Karpas-422 (cell line): ENCODE results near the gene LRRFIP2. TPM values are rescaled to one million over a fixed set of nuclear protein-coding genes. Genes with fewer than 3 reads are reported as not detected.

Experiments
- DNase-seq: peaks from one replicate; pipeline ENCODE4 v3.0.0-alpha.2; 2015
- H2AFZ ChIP-seq: fragments of 200-600 bp; sonication (generic); 2 replicates; pipeline ENCODE4 v1.6.1; 2014; ENCODE audit warnings: antibody characterized with exemption, low read length, mixed read lengths
- H3K27ac ChIP-seq: fragments of 200-600 bp; sonication (generic); 2 replicates; pipeline ENCODE4 v1.5.1; 2014; ENCODE audit warnings: mild to moderate bottlenecking, low read length, moderate library complexity
- H3K27me3 ChIP-seq: fragments of 200-600 bp; sonication (generic); 2 replicates; pipeline ENCODE4 v1.6.1; 2014; ENCODE audit warnings: low read length, mixed read lengths
- H3K36me3 ChIP-seq: fragments of 200-600 bp; sonication (generic); 2 replicates; pipeline ENCODE4 v1.6.1; 2014; ENCODE audit warnings: low read length, mixed read lengths; ENCODE audit not compliant: insufficient read depth
- H3K4me1 ChIP-seq: fragments of 200-600 bp; sonication (generic); 2 replicates; pipeline ENCODE4 v1.6.1; 2014; ENCODE audit warnings: mild to moderate bottlenecking, low read length, mixed read lengths
- H3K4me2 ChIP-seq: fragments of 200-600 bp; sonication (generic); 2 replicates; pipeline ENCODE4 v1.6.1; 2014; ENCODE audit warnings: low read length, low read depth, mild to moderate bottlenecking; ENCODE audit not compliant: poor library complexity, severe bottlenecking
- H3K4me3 ChIP-seq: fragments of 200-600 bp; sonication (generic); 2 replicates; pipeline ENCODE4 v1.5.1; 2014; ENCODE audit warnings: mild to moderate bottlenecking, antibody characterized with exemption, low read length, mixed read lengths
- H3K79me2 ChIP-seq: fragments of 200-600 bp; sonication (generic); 2 replicates; pipeline ENCODE4 v1.6.1; 2014; ENCODE audit warnings: mild to moderate bottlenecking, low read length, mixed read lengths
- H3K9ac ChIP-seq: fragments of 200-600 bp; sonication (generic); 2 replicates; pipeline ENCODE4 v1.6.0; 2014; ENCODE audit warnings: low read length
- H3K9me2 ChIP-seq: fragments of 200-600 bp; sonication (generic), shearing (Covaris generic); replicated peaks from 2 replicates; pipeline ENCODE4 v1.6.0; 2014; ENCODE audit warnings: mild to moderate bottlenecking, low read length, moderate library complexity; ENCODE audit not compliant: insufficient read depth
- H3K9me3 ChIP-seq: fragments of 300-700, 200-600 bp; sonication (generic); 2 replicates; pipeline ENCODE4 v1.6.1; 2014; ENCODE audit warnings: low read length, mixed read lengths
- H4K20me1 ChIP-seq: fragments of 200-600 bp; sonication (generic); 2 replicates; pipeline ENCODE4 v1.6.1; 2014; ENCODE audit warnings: mild to moderate bottlenecking, antibody characterized with exemption, low read length, low read depth; ENCODE audit not compliant: insufficient read depth
- total RNA-seq: library from RNA; depleted of rRNA; stranded (reverse); fragments of >200 nt; shearing (Covaris generic); gene quantifications from 2 replicates; pipeline ENCODE4 v1.2.3, GENCODE V29; 2014; ENCODE audit warnings: low replicate concordance

LRRFIP2 gene
- total RNA-seq, 1 experiment from 2014 or later, result 45.5 TPM

- DNase-seq, result no peak
- Histone ChIP-seq H3K4me3 (no peak overlapping the region), H3K36me3 (no peaks in the 10 kb centered on the region), H4K20me1 (no peaks in the 10 kb centered on the region), H3K27ac (no peak overlapping the region), H2AFZ (0 out of 2 replicates have a peak overlapping the region, but pooled peaks have one; percentile 2), H3K9me2 (no peaks in the 10 kb centered on the region), H3K79me2 (peaks cover 4% of the 10 kb centered on the region; the same call in 1 of the 2 replicates), H3K4me2 (no peak overlapping the region), H3K9ac (no peak overlapping the region), H3K9me3 (no peaks in the 10 kb centered on the region), H3K4me1 (peaks cover 11% of the 10 kb centered on the region; the same call in 1 of the 2 replicates), H3K27me3 (no peaks in the 10 kb centered on the region)
These were observed 71.1 kb downstream of the LRRFIP2 start for GRCh38 chr3:37103103-37103808.

GRCh38 chr3:37100411-37100810 lies 74.0 kb downstream of the LRRFIP2 start:
- Histone ChIP-seq H3K9me2 (no peaks in the 10 kb centered on the region), H3K27me3 (no peaks in the 10 kb centered on the region), H3K27ac (no peak overlapping the region), H3K4me3 (no peak overlapping the region), H3K4me2 (no peak overlapping the region), H3K9ac (no peak overlapping the region), H3K9me3 (no peaks in the 10 kb centered on the region), H3K4me1 (peaks cover 11% of the 10 kb centered on the region; the same call in 1 of the 2 replicates), H2AFZ (no peak overlapping the region), H3K79me2 (peaks cover 8% of the 10 kb centered on the region; the same call in 1 of the 2 replicates), H3K36me3 (no peaks in the 10 kb centered on the region), H4K20me1 (no peaks in the 10 kb centered on the region)
- DNase-seq, result no peak

- H3K79me2 ChIP-seq, result peaks cover 8% of the 10 kb centered on the region; the same call in 1 of the 2 replicates
These were observed 74.9 kb downstream of the LRRFIP2 start for GRCh38 chr3:37099469-37099868.

GRCh38 chr3:37098884-37099283 lies 75.5 kb downstream of the LRRFIP2 start:
- H3K9me2 ChIP-seq, result no peaks in the 10 kb centered on the region
- no peak for DNase-seq
- no peaks in the 10 kb centered on the region for H3K9me3 ChIP-seq
- H3K27ac ChIP-seq, result no peak overlapping the region
- H3K79me2 ChIP-seq, result 0 out of 2 replicates have a peak, but pooled peaks cover 3% of the 10 kb centered on the region
- no peak overlapping the region for H3K4me2 ChIP-seq
- H3K9ac ChIP-seq, result no peak overlapping the region
- H3K27me3 ChIP-seq, result no peaks in the 10 kb centered on the region
- no peak overlapping the region for H2AFZ ChIP-seq
- H3K4me3 ChIP-seq, result no peak overlapping the region
- no peaks in the 10 kb centered on the region for H3K36me3 ChIP-seq
- H3K4me1 ChIP-seq, result peaks cover 3% of the 10 kb centered on the region; the same call in 1 of the 2 replicates
- no peaks in the 10 kb centered on the region for H4K20me1 ChIP-seq

More at GRCh38 chr3:37099469-37099868, 74.9 kb downstream of the LRRFIP2 start:
- H3K4me3 ChIP-seq, result no peak overlapping the region
- no peaks in the 10 kb centered on the region for H4K20me1 ChIP-seq
- H2AFZ ChIP-seq, result no peak overlapping the region
- H3K9me3 ChIP-seq, result no peaks in the 10 kb centered on the region
- peaks cover 3% of the 10 kb centered on the region; the same call in 1 of the 2 replicates for H3K4me1 ChIP-seq
- no peak overlapping the region for H3K27ac ChIP-seq
- H3K27me3 ChIP-seq, result no peaks in the 10 kb centered on the region
- no peaks in the 10 kb centered on the region for H3K36me3 ChIP-seq
- no peak for DNase-seq
- no peak overlapping the region for H3K9ac ChIP-seq
- H3K4me2 ChIP-seq, result no peak overlapping the region
- H3K9me2 ChIP-seq, result no peaks in the 10 kb centered on the region

- H4K20me1 ChIP-seq, result no peaks in the 10 kb centered on the region
- 0 out of 2 replicates have a peak, but pooled peaks cover 3% of the 10 kb centered on the region for H3K79me2 ChIP-seq
- H3K9ac ChIP-seq, result no peak overlapping the region
- H3K36me3 ChIP-seq, result no peaks in the 10 kb centered on the region
- no peaks in the 10 kb centered on the region for H3K9me2 ChIP-seq
- no peaks in the 10 kb centered on the region for H3K4me1 ChIP-seq
- H3K9me3 ChIP-seq, result no peaks in the 10 kb centered on the region
- H3K4me3 ChIP-seq, result no peak overlapping the region
- H3K4me2 ChIP-seq, result no peak overlapping the region
- no peak overlapping the region; the same call in 1 of the 2 replicates for H3K27ac ChIP-seq
- DNase-seq, result no peak
- no peak overlapping the region for H2AFZ ChIP-seq
- no peaks in the 10 kb centered on the region for H3K27me3 ChIP-seq
These were observed 76.6 kb downstream of the LRRFIP2 start for GRCh38 chr3:37097776-37098175.

- H3K9me3 ChIP-seq, result no peaks in the 10 kb centered on the region
- H3K79me2 ChIP-seq, result 0 out of 2 replicates have a peak, but pooled peaks cover 3% of the 10 kb centered on the region
- no peak overlapping the region for H2AFZ ChIP-seq
- no peak overlapping the region for H3K27ac ChIP-seq
- no peak overlapping the region for H3K4me3 ChIP-seq
- no peaks in the 10 kb centered on the region for H3K36me3 ChIP-seq
- H4K20me1 ChIP-seq, result no peaks in the 10 kb centered on the region
- no peak overlapping the region for H3K4me2 ChIP-seq
- DNase-seq, result no peak
- H3K9me2 ChIP-seq, result no peaks in the 10 kb centered on the region
- H3K4me1 ChIP-seq, result no peaks in the 10 kb centered on the region
- H3K9ac ChIP-seq, result no peak overlapping the region
- no peaks in the 10 kb centered on the region for H3K27me3 ChIP-seq
These were observed 77.4 kb downstream of the LRRFIP2 start for GRCh38 chr3:37096975-37097374.

GRCh38 chr3:37096288-37096687 lies 78.1 kb downstream of the LRRFIP2 start:
- Histone ChIP-seq H2AFZ (no peak overlapping the region), H3K9ac (no peak overlapping the region), H3K27me3 (no peaks in the 10 kb centered on the region), H3K9me2 (no peaks in the 10 kb centered on the region), H3K4me1 (no peaks in the 10 kb centered on the region), H3K4me3 (no peak overlapping the region), H3K36me3 (no peaks in the 10 kb centered on the region), H4K20me1 (no peaks in the 10 kb centered on the region), H3K9me3 (no peaks in the 10 kb centered on the region), H3K4me2 (no peak overlapping the region), H3K79me2 (0 out of 2 replicates have a peak, but pooled peaks cover 3% of the 10 kb centered on the region), H3K27ac (no peak overlapping the region)
- no peak for DNase-seq

GRCh38 chr3:37094636-37095035 lies 79.7 kb downstream of the LRRFIP2 start:
- H3K9me2 ChIP-seq, result no peaks in the 10 kb centered on the region

More at GRCh38 chr3:37094636-37095035, 79.7 kb downstream of the LRRFIP2 start:
- no peak overlapping the region for H3K4me3 ChIP-seq
- H3K27me3 ChIP-seq, result no peaks in the 10 kb centered on the region
- H3K4me2 ChIP-seq, result no peak overlapping the region
- no peak overlapping the region for H3K27ac ChIP-seq
- no peaks in the 10 kb centered on the region for H3K4me1 ChIP-seq
- H3K9me3 ChIP-seq, result no peaks in the 10 kb centered on the region
- no peak overlapping the region for H3K9ac ChIP-seq
- 0 out of 2 replicates have a peak, but pooled peaks cover 3% of the 10 kb centered on the region for H3K79me2 ChIP-seq
- no peak overlapping the region for H2AFZ ChIP-seq
- H4K20me1 ChIP-seq, result no peaks in the 10 kb centered on the region
- no peak for DNase-seq
- H3K36me3 ChIP-seq, result no peaks in the 10 kb centered on the region
